ENCODE measurements around the gene SLC9A8.

The SLC9A8 gene

DNA sequence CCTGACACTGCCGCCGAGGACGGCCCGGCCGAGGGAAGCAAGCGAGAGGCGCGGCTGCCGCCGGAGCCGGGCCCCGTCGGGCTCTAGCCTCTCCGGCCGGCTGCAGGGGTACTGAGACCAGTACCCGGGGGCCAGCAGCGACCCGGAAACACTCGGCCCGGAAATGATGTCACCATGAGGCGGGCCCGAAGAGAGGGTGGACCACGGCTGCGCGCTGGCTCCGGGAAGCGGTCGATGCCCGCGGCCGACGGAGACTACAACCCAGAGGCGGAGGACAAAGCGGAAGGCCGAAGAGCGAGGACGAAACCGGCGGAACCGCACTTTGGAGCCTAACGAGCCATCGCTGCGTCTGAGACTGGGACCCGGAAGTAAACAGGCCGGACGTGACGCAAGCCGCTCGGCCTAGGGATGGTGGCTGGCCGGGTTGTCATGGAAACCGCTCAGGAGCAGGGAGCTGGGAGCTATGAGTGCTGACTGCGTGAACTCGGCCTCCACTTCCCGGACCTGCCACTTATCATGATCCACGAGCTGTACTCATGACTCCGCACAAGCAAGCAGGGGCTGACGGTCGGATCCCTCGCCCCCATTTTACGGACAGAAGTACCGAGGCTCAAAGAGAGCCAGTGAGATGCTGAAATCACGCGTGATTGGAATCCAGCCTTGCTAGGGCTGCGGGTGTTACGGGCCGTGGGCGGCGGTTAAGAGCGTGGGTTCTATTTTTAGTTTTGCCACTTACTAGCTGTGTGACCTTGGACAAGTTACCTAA is 102.9 kb downstream of the SLC9A8 start, which contains the start of gene SPATA2:
Gene SPATA2 (minus strand): TSS at position 150 of the 766 bp plus-strand sequence. CDS start 7,039 bp downstream, outside the sequence.
- peak; percentile 91 to 93 for DNase-seq (ENCODE audit: low read depth in 1 of 2, low spot score in 1 of 2)

DNA sequence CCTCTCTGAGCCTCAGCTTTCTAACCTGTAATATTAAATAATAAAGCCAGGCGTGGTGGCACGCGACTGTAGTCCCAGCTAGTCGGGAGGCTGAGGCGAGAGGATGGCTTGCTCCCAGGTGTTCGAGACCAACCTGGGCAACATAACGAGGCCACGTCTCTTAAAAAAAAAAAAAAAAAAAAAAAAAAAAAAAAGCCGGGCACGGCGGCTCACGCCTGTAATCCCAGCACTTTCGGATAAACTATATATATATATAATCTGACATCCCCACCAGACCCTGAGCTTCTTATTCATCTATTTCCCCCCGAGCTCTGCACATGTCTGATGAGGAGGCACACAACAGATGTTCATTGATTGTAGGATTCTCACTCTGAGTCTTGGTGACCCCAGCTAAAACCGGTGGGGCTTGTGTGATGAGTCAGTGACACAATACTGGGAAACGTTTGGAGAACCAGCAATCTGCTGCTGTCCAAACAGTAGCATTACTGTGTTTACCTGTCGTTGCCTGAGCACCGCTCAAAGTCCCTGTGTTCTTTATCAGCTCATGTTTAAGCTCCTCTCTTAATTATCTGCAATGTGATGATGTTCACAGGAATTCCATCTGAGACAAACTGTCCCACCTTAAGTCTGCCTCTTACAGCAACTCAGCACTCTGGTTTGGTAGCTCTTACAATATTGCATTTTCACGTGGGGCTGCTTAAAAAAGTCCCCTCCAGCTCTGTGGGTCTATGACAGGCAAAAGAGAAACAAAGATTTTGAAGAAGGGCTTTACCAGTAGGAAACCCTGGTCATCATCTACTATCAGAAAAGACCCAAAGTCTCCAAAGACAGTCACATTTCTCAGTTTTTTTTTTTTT is 103.7 kb downstream of the SLC9A8 start:
- no peak for DNase-seq (ENCODE audit: low read depth in 1 of 2, low spot score in 1 of 2)

DNA sequence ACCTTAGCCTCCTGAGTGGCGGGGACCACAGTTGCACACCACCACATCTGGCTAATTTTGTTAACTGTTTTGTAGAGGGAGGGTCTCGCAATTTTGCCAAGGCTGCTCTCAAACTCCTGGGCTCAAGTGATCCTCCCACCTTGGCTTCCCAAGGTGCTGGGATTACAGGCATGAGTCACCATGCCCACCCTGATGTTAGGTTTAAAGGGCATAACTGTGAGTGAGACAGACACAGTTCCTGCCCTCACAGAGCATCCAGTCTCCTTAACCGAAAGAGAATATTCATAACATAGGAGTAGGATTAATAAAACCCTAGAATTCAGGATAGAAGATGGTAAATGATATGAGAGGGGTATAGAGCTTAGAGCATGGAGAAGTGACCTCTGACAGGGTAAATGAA is 105.8 kb downstream of the SLC9A8 start:
- DNase-seq (ENCODE audit: low read depth in 1 of 2, low spot score in 1 of 2), result no peak

DNA sequence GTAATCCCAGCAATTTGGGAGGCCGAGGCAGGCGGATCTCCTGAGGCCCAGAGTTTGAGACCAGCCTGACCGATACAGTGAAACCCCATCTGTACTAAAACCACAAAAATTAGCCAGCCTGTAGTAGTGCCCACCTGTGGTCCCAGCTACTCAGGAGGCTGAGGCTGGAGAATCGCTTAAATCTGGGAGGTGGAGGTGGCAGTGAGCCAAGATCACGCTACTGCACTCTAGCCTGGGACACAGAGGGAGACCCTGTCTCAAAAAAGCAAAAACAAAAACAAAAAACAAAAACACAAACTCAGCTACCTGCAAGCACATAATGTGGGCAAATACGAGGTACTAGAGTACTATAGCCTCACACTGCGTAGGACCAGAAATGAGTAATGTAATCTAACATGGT is 106.4 kb downstream of the SLC9A8 start:
- DNase-seq (ENCODE audit: low read depth in 1 of 2, low spot score in 1 of 2), result no peak

DNA sequence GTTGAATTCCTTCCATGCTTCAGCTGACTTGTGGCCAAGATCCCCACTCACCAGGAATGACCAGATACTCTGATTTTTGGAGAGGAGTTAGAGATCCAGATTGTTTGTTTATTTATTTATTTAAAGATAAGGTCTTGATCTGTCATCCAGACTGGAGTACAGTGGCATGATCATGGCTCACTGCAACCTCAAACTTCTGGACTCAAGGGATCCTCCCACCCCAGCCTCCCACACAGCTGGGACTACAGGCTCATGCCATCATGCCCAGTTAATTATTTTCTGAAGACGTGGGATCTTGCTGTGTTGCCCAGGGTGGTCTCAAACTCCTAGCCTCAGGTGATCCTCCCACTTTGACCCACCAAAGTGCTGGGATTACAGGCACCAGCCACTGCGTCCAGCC is 106.8 kb downstream of the SLC9A8 start:
- DNase-seq (ENCODE audit: low read depth in 1 of 2, low spot score in 1 of 2), result no peak

DNA sequence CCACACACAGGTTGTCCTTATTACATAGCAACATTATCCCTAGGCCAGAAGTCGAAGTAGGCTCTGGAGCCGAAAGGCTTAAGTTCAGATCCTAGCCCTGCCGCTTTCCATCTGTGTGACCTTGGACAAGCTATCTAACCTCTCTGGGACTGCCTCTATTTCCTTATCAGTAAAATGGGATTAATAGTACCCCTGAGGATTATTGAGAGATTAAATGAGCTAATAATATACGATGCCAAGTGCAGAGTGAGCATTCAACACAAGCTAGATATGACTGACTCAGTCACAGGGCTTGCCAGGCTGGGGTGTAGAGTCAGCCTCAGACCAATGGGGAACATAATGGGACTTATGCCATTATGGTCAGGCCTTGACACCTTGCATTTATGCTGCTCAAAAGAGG is 111.6 kb downstream of the SLC9A8 start:
- DNase-seq (ENCODE audit: low read depth in 1 of 2, low spot score in 1 of 2), result no peak

DNA sequence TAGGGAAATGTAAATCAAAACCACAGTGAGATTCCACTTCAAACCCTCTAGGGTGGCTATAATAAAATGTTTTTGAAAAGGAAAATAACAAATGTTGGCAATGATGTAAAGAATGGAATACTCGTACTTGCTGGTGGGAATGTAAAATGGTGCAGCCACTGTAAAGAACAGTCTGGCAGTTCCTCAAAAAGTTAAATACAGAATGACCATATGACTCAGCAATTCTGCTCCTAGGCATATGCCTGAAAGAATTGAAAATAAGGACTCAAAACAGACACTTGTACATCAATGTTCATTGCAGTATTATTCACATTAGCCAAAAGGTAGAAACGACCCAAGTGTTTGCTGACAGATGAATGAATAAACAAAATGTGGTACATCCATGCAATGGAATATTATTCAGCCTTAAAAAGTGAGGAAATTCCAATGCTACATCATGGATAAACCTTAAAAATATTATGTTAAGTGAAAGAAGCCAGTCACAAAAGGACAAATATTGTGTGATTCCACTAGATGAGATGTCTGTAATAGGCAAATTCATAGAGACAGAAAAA is 113.3 kb downstream of the SLC9A8 start:
- DNase-seq (ENCODE audit: low read depth in 1 of 2, low spot score in 1 of 2), result no peak

DNA sequence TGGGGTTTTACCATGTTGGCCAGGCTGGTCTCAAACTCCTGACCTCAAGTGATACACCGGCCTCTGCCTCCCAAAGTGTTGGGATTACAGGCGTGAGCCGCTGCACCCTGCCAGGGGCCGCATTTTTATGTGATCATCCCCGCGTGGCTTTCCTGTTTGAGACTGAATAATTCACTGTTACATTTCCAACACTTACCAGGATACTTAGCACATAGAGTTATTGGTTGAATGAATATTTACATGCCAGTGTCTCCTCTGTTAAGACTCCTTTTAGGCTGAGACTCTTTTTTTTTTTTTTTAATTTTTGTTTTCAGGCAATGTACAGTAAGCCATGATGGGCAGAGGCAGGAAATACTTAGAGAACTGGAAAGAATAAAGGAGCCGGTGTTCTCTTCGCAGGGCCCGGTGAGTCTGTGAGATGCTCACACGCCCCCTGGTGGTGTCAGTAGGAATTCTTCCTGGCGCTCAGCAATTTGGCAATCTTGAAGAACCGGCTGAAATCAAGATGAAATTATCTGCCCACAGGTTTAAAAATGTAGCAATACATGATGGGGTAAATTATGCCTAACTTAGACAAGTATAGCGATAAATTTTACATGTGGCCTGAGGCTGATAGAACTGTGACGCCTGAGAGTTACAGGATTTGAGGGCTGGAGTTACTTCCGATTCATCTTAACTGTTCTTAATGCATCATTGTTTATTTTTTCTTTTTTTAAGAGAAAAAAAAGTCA is 115.9 kb downstream of the SLC9A8 start:
- peak; percentile 68 to 78 for DNase-seq (ENCODE audit: low read depth in 1 of 2, low spot score in 1 of 2)

DNA sequence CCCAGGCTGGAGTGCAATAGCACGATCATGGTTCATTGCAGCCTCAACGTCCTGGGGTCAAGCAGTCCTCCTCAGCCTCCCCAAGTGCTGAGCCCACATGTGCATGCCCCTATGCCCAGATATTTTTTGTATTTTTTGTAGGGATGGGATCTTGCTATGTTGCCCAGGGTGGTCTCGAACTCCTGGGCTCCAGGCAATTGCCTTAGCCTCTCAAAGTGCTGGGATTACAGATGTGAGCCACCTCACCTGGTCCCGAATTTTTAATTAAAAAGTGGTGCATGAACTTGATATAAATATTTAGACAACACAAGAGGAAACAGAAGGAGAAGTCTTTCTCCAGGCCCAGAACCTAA is 116.5 kb downstream of the SLC9A8 start:
- DNase-seq (ENCODE audit: low read depth in 1 of 2, low spot score in 1 of 2), result no peak

DNA sequence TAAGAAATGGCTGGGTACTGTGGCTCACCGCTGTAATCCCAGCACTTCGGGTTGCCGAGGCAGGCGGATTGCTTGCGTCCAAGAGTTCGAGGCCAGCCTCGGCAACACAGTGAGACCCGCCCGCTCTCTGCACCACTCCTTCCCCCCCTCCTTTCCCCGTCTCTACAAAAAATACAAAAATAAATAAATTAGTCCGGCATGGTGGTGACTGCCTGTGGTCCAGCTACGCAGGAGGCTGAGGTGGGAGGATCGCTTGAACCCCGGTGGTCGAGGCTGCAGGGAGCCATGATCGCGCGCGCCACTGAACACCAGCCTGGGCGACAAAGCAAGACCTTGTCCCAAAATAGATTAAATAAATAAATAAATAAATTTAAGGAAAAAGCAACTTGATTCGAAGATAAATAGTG is 123.1 kb downstream of the SLC9A8 start:
- DNase-seq (ENCODE audit: low read depth in 1 of 2, low spot score in 1 of 2), result no peak

DNA sequence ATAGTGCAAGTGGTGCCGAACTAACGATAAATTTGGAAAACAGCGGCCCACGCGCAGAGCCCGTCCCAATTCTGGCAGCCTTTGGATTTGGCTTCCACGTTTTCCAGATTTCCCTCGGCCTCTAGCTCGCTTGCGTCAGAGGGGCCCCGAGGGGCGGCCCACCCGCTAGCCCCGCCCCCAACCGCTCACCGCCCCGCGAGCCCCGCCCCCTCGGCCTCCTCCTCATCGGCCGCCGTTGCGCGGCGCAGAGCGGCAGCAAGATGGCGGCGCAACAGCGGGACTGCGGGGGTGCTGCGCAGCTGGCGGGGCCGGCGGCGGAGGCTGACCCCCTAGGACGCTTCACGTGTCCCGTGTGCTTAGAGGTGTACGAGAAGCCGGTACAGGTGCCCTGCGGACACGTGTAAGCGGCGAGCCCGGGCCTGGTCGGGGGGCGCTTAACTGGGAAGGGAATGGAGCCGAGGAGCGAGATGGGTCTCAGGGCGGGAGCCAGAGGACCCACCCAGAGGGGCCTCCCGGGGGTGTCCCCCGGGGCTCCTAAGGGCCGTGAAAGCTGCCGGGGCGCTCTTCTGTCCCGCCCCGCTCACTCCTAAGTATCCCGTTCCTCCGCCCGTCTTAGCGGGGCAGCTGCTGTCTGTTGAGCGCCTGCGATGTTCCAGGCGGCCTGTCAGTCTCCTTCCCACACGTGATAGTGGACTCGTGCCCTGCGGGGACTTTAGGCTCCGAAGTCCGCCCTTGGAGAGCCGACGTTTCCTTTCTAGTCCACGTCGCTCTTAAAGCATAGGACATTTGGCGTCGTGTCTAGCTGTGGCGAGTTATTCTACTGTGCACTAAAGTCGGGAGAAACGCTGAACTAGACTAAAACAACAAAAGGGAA is 123.8 kb downstream of the SLC9A8 start, which contains the start of gene RNF114:
Gene RNF114 (plus strand): TSS at position 245 of the 874 bp plus-strand sequence. CDS start 16 bp downstream, at position 261.
- peak; percentile 84 to 87 for DNase-seq (ENCODE audit: low read depth in 1 of 2, low spot score in 1 of 2)

DNA sequence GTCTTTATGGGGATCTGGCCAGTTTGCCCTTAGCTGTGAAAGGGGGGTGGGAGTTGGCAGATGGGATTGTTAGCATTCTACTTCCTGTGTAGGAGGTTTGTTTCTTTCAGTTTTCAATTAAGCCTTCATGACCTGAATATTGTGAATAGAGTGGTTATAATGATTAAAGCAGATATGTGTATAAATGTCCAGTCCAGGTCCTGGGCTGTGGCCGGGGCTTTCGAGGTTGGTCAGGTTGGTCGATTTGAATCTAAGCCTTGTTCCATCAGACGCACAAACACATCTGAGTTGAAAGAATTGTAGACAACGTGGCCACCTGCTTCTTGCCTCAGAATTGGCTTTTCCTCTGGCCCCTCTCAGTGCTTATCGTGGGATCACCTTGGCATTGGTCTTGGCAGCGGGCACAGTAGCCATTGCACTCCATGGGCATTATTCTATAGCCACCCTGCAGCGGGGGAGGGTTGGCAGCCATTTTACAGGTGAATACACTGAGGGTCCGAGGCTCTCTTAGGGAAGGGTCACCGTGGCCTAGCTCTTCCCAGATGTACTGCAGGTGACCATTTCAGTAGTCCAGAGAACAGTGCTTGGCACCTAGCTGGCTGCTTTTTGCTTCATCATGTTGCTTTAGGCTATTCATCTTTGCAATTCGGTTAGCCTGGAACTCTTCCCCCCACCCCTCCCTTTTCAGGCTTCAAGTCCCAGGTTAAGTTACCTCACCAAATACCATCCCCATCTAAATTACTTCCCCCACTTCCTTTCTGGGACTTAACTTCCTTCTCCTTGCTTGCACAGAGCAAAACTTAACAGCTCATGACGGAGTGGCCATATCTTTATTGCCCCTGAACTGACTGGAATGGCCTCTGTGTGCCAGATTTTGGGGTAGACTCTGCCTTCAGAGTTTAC is 124.7 kb downstream of the SLC9A8 start:
- no peak for DNase-seq (ENCODE audit: low read depth in 1 of 2, low spot score in 1 of 2)

DNA sequence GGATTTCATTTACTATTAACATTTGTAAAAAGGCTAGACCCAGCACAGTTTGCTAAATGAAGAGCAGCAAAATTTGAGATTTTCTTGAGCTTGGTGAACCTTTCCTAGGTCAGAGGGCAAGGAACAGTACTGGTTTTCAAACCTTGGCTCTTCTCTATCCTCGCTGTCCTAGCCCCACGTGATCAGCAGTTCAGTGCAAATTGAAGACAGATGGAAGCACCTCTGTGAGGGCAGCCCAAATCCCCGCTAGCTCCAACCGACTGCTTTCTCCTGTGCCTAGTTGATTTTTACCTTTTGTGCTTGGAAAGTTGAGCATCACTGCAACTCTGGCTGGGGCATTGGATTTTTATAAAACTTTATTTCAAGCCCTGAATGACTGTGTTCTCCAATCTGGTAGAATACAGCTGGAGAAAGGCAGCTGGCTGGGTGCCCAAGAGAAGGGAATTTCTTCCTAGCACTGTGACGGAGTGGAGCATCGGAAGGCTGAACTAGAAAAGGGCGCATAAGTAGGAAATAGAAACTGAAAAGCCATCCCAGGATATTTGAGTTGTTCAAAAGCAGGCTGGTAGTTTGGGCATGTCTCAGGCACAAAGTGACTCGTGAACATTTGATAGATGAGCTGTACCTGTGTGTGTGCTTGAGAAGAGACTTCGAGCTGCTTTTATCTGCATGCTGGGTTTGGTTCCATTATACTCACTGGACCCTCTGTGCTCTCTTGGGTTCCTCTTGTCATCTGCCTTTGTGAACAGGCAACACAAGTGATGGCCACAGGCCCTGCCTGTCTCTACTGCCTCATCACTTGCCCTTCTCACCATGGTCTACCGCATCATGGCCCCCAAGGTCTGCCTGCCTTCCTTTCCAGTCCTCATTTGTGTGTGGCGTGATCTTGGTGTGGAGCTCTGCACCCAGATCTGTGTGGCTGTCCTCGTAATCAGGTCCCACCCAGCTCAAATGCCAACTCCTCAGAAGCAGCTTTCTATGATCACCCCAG is 125.8 kb downstream of the SLC9A8 start:
- DNase-seq (ENCODE audit: low read depth in 1 of 2, low spot score in 1 of 2), result no peak

DNA sequence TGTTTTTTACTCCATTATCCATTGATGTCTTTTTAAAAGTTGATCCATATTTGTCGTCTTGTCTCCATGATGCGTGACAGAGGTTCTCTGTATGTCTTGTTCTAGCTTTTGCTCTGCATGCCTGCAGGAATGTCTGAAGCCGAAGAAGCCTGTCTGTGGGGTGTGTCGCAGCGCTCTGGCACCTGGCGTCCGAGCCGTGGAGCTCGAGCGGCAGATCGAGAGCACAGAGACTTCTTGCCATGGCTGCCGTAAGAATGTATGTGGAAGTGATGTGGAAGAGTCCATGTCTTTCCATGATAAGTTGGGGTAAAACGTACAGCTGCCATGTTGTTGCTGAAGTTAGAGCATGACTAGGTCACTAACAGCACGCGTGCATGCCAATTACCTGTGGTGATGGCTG is 128.8 kb downstream of the SLC9A8 start:
- DNase-seq (ENCODE audit: low read depth in 1 of 2, low spot score in 1 of 2), result no peak

Data from activated CD4-positive, alpha-beta T cell treated with anti-CD3 and anti-CD28 coated beads, Interleukin-2, amount 50 U/mL, for 24 hours (primary cell).